SJCRH30 (cell line): ENCODE data around the gene CLSTN2. TPM values are rescaled to one million over a fixed set of nuclear protein-coding genes. Genes with fewer than 3 reads are reported as not detected.

Experiments
- DNase-seq, 2 experiments: peaks; one replicate each; pipeline ENCODE4 v3.0.0-alpha.2; 2015 to 2020
- H3K27ac ChIP-seq: fragments of 250-450 bp; sonication (Bioruptor Pico); 2 replicates; pipeline ENCODE4 v1.5.1; 2020; ENCODE audit warnings: mild to moderate bottlenecking, moderate library complexity
- H3K27me3 ChIP-seq: fragments of 250-450 bp; sonication (Bioruptor Pico); 2 replicates; pipeline ENCODE4 v1.5.1; 2020; ENCODE audit warnings: mild to moderate bottlenecking, moderate library complexity
- H3K36me3 ChIP-seq: fragments of 250-450 bp; sonication (Bioruptor Pico); 2 replicates; pipeline ENCODE4 v1.5.1; 2020; ENCODE audit warnings: mild to moderate bottlenecking, moderate library complexity
- H3K4me1 ChIP-seq: fragments of 250-450 bp; sonication (Bioruptor Pico); 2 replicates; pipeline ENCODE4 v1.5.1; 2020; ENCODE audit warnings: mild to moderate bottlenecking, moderate library complexity
- H3K4me3 ChIP-seq: fragments of 250-450 bp; sonication (Bioruptor Pico); 2 replicates; pipeline ENCODE4 v1.5.1; 2020; ENCODE audit warnings: mild to moderate bottlenecking, moderate library complexity
- H3K9me3 ChIP-seq: fragments of 250-450 bp; sonication (Bioruptor Pico); replicated peaks from 2 replicates; pipeline ENCODE4 v1.5.1; 2020; ENCODE audit warnings: mild to moderate bottlenecking, moderate library complexity
- total RNA-seq: library from RNA; depleted of rRNA; stranded (reverse); fragments of >200 nt; shearing (Covaris generic); gene quantifications from 2 replicates; pipeline ENCODE4 v1.2.3, GENCODE V29; 2014

CLSTN2 gene
- total RNA-seq, 1 experiment from 2014 or later, result 10.0 TPM

- no peaks in the 10 kb centered on the region for H3K9me3 ChIP-seq
- H3K4me1 ChIP-seq, result no peaks in the 10 kb centered on the region
- no peak overlapping the region for H3K27ac ChIP-seq
- no peaks in the 10 kb centered on the region for H3K27me3 ChIP-seq
- DNase-seq, result no peak
- no peaks in the 10 kb centered on the region for H3K36me3 ChIP-seq
- no peak overlapping the region for H3K4me3 ChIP-seq
Observed at GRCh38 chr3:140145528-140145927, 210.5 kb downstream of the CLSTN2 start.

- Histone ChIP-seq H3K27ac (no peak overlapping the region), H3K36me3 (no peaks in the 10 kb centered on the region), H3K4me1 (no peaks in the 10 kb centered on the region), H3K4me3 (no peak overlapping the region), H3K9me3 (no peaks in the 10 kb centered on the region), H3K27me3 (no peaks in the 10 kb centered on the region)
- no peak for DNase-seq
Observed at GRCh38 chr3:140146668-140147067, 211.7 kb downstream of the CLSTN2 start.

DNA sequence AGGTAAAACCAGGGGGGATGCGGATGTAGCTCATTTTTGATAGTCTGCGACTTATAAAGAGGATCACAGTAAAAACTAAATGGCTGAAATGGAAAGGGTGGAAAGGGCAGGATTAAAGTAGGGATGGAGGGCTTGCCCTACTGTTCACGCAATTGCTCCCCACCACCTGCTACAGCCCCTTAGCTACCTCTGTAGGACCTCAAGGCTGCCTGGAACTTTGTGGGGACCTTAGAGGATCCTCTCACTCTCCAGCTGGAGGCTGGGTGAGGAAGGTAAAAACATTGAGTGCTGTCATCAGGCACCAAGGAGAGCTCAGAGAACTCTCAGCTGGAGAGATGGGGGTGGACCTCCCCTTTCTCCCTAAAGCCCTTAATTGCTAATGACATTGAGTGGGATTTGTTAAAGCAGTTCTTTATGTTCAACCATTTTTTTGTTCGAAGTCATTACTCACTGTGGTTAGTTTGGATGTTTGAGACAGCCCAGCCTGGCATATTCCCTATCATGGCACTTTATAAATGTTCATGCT is 213.0 kb downstream of the CLSTN2 start:
- H3K27me3 ChIP-seq, result no peaks in the 10 kb centered on the region
- no peak overlapping the region for H3K4me3 ChIP-seq
- H3K9me3 ChIP-seq, result no peaks in the 10 kb centered on the region
- H3K4me1 ChIP-seq, result no peaks in the 10 kb centered on the region
- DNase-seq, result no peak
- no peak overlapping the region for H3K27ac ChIP-seq
- H3K36me3 ChIP-seq, result no peaks in the 10 kb centered on the region

DNA sequence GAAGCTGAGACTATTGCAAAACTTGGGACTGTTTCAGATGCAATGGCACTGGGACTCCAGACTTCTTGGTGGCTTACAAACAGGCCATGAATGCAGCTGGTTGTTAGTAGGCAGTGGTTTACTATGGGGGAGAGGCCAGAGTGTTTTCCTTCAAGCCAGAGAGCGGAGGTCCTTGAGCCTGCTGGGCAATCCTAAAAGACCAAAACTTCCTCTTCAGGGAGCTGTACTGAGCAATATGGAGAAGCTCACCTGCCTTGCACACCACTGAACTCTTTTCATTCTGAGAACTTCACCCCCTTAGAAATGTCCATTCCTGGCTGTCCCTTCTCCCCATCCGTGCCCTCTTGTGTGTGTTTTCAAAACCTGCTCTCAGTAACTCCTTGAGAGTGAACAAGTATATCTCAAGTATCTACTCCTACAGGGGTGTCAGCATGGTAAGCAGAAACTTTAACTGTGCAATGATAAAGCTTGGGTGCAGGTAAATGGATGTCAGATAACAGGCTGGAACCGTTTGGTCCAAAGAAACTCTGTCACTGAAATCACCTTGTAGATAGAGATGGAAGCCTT is 213.9 kb downstream of the CLSTN2 start:
- Histone ChIP-seq H3K27ac (no peak overlapping the region), H3K4me3 (no peak overlapping the region), H3K4me1 (no peaks in the 10 kb centered on the region), H3K9me3 (no peaks in the 10 kb centered on the region), H3K27me3 (no peaks in the 10 kb centered on the region), H3K36me3 (no peaks in the 10 kb centered on the region)
- DNase-seq, result no peak

GRCh38 chr3:140151321-140151720 is 216.3 kb downstream of the CLSTN2 start:
- H3K27ac ChIP-seq, result no peak overlapping the region
- no peaks in the 10 kb centered on the region for H3K4me1 ChIP-seq
- H3K4me3 ChIP-seq, result no peak overlapping the region
- DNase-seq, result no peak
- no peaks in the 10 kb centered on the region for H3K27me3 ChIP-seq
- H3K36me3 ChIP-seq, result no peaks in the 10 kb centered on the region
- no peaks in the 10 kb centered on the region for H3K9me3 ChIP-seq

GRCh38 chr3:140152851-140153639 is 218.1 kb downstream of the CLSTN2 start:
- Histone ChIP-seq H3K9me3 (no peaks in the 10 kb centered on the region), H3K27me3 (no peaks in the 10 kb centered on the region)

GRCh38 chr3:140153736-140154135 is 218.8 kb downstream of the CLSTN2 start:
- Histone ChIP-seq H3K9me3 (no peaks in the 10 kb centered on the region), H3K4me1 (no peaks in the 10 kb centered on the region), H3K27ac (no peak overlapping the region), H3K27me3 (no peaks in the 10 kb centered on the region), H3K36me3 (no peaks in the 10 kb centered on the region), H3K4me3 (no peak overlapping the region)
- no peak for DNase-seq

More at GRCh38 chr3:140152851-140153639, 218.1 kb downstream of the CLSTN2 start:
- Histone ChIP-seq H3K36me3 (no peaks in the 10 kb centered on the region), H3K27ac (no peak overlapping the region), H3K4me1 (no peaks in the 10 kb centered on the region), H3K4me3 (no peak overlapping the region)
- no peak for DNase-seq

DNA sequence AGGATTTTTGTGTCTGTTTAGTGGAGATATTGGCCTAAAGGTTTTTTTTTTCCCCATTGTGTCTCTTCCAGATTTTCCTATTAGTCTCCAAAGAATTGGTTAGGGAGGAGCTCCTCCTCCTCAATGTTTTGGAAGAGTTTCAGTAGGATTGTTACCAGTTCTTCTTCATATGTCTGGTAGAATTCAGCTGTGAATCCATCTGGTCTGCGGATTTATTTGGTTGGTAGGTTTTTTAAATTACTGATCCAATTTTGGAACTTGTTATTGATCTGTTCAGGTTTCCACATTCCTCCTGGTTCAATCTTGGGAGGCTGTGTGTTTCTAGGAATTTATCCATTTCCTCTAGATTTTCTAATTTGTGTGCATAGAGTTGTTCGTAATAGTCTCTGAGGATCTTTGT is 222.2 kb downstream of the CLSTN2 start:
- Histone ChIP-seq H3K27me3 (no peaks in the 10 kb centered on the region), H3K4me1 (no peaks in the 10 kb centered on the region), H3K9me3 (no peaks in the 10 kb centered on the region), H3K36me3 (no peaks in the 10 kb centered on the region), H3K27ac (no peak overlapping the region), H3K4me3 (no peak overlapping the region)
- no peak for DNase-seq

DNA sequence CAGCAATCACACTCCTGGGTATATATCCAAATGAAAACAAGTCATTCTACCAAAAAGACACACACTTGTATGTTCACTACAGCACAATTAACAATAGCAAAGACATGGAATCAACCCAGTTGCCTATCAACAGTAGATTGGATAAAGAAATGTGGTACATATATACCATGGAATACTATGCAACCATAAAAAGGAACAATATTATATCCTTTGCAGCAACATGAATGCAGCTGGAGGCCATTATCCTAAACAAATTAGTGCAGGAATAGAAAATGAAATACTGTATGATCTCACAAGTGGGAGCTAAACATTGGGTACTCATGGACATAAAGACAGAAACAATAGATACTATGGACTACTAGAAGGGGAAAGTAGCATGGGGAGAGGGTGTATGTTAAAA is 224.7 kb downstream of the CLSTN2 start:
- Histone ChIP-seq H3K9me3 (no peaks in the 10 kb centered on the region), H3K27ac (no peak overlapping the region), H3K36me3 (no peaks in the 10 kb centered on the region), H3K4me3 (no peak overlapping the region), H3K4me1 (no peaks in the 10 kb centered on the region), H3K27me3 (no peaks in the 10 kb centered on the region)
- DNase-seq, result no peak

- no peak for DNase-seq
- no peaks in the 10 kb centered on the region for H3K36me3 ChIP-seq
- H3K27ac ChIP-seq, result no peak overlapping the region
- no peaks in the 10 kb centered on the region for H3K4me1 ChIP-seq
- no peaks in the 10 kb centered on the region for H3K27me3 ChIP-seq
- H3K4me3 ChIP-seq, result no peak overlapping the region
- H3K9me3 ChIP-seq, result no peaks in the 10 kb centered on the region
Observed at GRCh38 chr3:140160553-140160952, 225.6 kb downstream of the CLSTN2 start.

DNA sequence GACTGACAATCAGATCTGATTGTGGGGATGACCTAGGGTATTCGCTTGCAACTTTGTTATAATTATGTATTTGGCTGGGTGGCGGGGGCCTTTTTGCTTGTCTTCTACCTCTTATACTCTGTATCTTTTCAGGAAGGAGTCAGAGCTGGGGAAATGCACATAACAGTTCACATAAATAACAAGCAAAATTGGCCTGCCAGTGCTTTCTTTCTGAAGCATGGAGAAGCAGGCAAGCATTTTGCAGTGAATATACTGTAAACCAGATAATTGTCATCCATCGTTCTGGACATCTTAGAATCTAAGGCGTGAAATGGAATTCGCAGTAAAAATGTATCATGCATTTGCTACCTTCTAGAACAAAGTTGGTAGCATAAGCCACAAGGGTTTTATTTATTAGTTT is 227.6 kb downstream of the CLSTN2 start:
- no peak overlapping the region for H3K4me3 ChIP-seq
- no peaks in the 10 kb centered on the region for H3K27me3 ChIP-seq
- no peaks in the 10 kb centered on the region for H3K9me3 ChIP-seq
- no peak overlapping the region for H3K27ac ChIP-seq
- DNase-seq, result no peak
- no peaks in the 10 kb centered on the region for H3K4me1 ChIP-seq
- H3K36me3 ChIP-seq, result no peaks in the 10 kb centered on the region

DNA sequence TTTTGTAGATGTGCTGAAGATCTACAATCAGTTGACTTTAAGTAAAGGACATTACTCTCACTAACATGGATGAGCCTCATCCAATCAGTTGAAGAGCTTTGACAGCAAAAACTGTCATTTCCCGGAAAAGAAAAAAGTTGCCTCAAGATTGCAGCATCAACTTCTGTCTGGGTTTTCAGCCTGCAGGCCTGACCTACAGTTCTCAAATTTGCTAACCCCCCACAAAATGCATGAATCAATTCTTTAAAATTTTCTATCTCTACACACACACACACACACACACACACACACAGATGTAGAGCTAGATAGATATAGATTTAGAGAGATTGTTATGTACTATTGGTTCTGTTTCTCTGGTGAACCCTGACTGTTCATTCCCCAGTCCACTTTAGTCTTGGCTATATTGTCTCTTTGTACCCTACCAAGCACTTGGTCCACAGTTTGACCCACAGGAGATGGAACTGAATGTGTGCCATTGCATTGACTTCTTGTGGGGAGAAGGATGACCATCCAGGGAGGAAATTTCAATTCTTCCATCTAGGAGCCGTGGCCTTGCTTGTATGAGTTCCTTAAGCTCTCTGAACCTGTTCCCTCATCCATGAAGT is 228.3 kb downstream of the CLSTN2 start:
- Histone ChIP-seq H3K36me3 (no peaks in the 10 kb centered on the region), H3K4me3 (no peak overlapping the region), H3K4me1 (no peaks in the 10 kb centered on the region), H3K9me3 (no peaks in the 10 kb centered on the region), H3K27me3 (no peaks in the 10 kb centered on the region), H3K27ac (no peak overlapping the region)
- DNase-seq, result no peak

- Histone ChIP-seq H3K4me1 (no peaks in the 10 kb centered on the region), H3K27ac (no peak overlapping the region), H3K9me3 (no peaks in the 10 kb centered on the region; the same call in 1 of the 2 replicates), H3K4me3 (no peak overlapping the region), H3K27me3 (no peaks in the 10 kb centered on the region), H3K36me3 (no peaks in the 10 kb centered on the region)
- no peak for DNase-seq
Observed at GRCh38 chr3:140164156-140164555, 229.2 kb downstream of the CLSTN2 start.

- H3K4me3 ChIP-seq, result no peak overlapping the region
- DNase-seq, result no peak
- H3K27me3 ChIP-seq, result no peaks in the 10 kb centered on the region
- H3K9me3 ChIP-seq, result no peaks in the 10 kb centered on the region; the same call in 1 of the 2 replicates
- peaks cover 3% of the 10 kb centered on the region; the same call in 1 of the 2 replicates for H3K4me1 ChIP-seq
- no peak overlapping the region for H3K27ac ChIP-seq
- H3K36me3 ChIP-seq, result no peaks in the 10 kb centered on the region
Observed at GRCh38 chr3:140164922-140165590, 230.1 kb downstream of the CLSTN2 start.

GRCh38 chr3:140165781-140166180 is 230.8 kb downstream of the CLSTN2 start:
- no peak overlapping the region for H3K4me3 ChIP-seq
- H3K9me3 ChIP-seq, result no peaks in the 10 kb centered on the region; the same call in 1 of the 2 replicates
- H3K27ac ChIP-seq, result no peak overlapping the region
- no peaks in the 10 kb centered on the region for H3K36me3 ChIP-seq
- no peaks in the 10 kb centered on the region for H3K27me3 ChIP-seq
- peaks cover 5% of the 10 kb centered on the region; the same call in 1 of the 2 replicates for H3K4me1 ChIP-seq
- DNase-seq, result no peak
